GM03348 (cell line): ENCODE data around the gene RAB15.

Source experiments
- DNase-seq: peaks from one replicate; pipeline ENCODE4 v3.0.0; 2012; ENCODE audit warnings: low spot score

The RAB15 gene

GRCh38 chr14:64990296-64990695 is 18.2 kb upstream of the RAB15 start:
- DNase-seq: no peak

- DNase-seq: no peak
These were observed 15.3 kb upstream of the RAB15 start for GRCh38 chr14:64987438-64987767.

GRCh38 chr14:64986648-64987437 is 14.7 kb upstream of the RAB15 start, which contains the start of gene FNTB:
Gene FNTB (plus strand): TSS chr14:64986895. CDS start chr14:64986954, 59 bp downstream.
- DNase-seq: peak; percentile 95

GRCh38 chr14:64983439-64984310 is 11.5 kb upstream of the RAB15 start:
- peak; percentile 61 for DNase-seq

- DNase-seq: peak; percentile 48
These were observed 7.4 kb upstream of the RAB15 start for GRCh38 chr14:64979336-64980074.

GRCh38 chr14:64974563-64974962 is 2.4 kb upstream of the RAB15 start:
- DNase-seq: no peak

GRCh38 chr14:64973826-64974225 is 1.7 kb upstream of the RAB15 start:
- no peak for DNase-seq

GRCh38 chr14:64973026-64973442 is 898 bp upstream of the RAB15 start:
- no peak for DNase-seq

- peak; percentile 20 for DNase-seq
These were observed 619 bp downstream of the RAB15 start for GRCh38 chr14:64971491-64971942.

GRCh38 chr14:64970776-64971477 is 1.2 kb downstream of the RAB15 start:
- DNase-seq: peak; percentile 30

- DNase-seq: no peak
These were observed 2.1 kb downstream of the RAB15 start for GRCh38 chr14:64970041-64970440.

GRCh38 chr14:64968651-64969050 is 3.5 kb downstream of the RAB15 start:
- DNase-seq: no peak

GRCh38 chr14:64968167-64968566 is 4.0 kb downstream of the RAB15 start:
- no peak for DNase-seq

GRCh38 chr14:64966976-64967375 is 5.2 kb downstream of the RAB15 start:
- no peak for DNase-seq

- no peak for DNase-seq
These were observed 6.7 kb downstream of the RAB15 start for GRCh38 chr14:64965356-64966000.

- DNase-seq: no peak
These were observed 8.5 kb downstream of the RAB15 start for GRCh38 chr14:64963611-64964010.

- DNase-seq: no peak
These were observed 11.3 kb downstream of the RAB15 start for GRCh38 chr14:64960762-64961276.

GRCh38 chr14:64958743-64959142 is 13.4 kb downstream of the RAB15 start:
- DNase-seq: no peak

- no peak for DNase-seq
These were observed 13.9 kb downstream of the RAB15 start for GRCh38 chr14:64958201-64958600.

GRCh38 chr14:64956697-64957406 is 15.3 kb downstream of the RAB15 start:
- DNase-seq: no peak
